Measurements from ENCODE around the gene HOMER1. TPM values are rescaled to one million over a fixed set of nuclear protein-coding genes. Genes with fewer than 3 reads are reported as not detected.

The HOMER1 gene
- total and polyA plus RNA-seq, 2 of the 13 experiments (the other 11 are each of a cell fraction or from before 2014, with no cell fraction given): 5.3 to 24.8 TPM

DNA sequence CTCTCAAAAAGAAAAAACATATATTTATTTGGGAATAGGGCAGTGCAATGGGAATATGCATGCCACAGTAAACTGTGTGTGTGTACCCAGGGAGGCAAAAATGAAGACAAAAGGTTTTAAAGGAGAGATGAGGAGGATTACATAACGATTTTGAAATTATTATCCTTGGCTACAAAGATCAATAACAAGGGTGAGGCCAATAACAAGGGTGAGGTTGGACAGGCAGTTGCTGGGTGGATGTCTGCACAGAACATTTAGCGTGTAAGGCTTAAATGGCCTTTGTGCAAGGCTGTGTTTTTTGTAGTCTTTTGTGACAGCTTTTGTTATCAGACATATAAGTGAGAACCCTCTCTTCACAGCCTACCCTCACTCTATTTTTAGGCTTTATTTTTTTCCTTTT lies 164.1 kb downstream of the HOMER1 start:
- intact Hi-C loops (cut with micrococcal nuclease; ENCODE audit: unreplicated experiment) (no loop called here), in situ Hi-C loops (cut with HindIII; ENCODE audit: extremely low pct_ligation_motif_present, low pct_unique_long_range_greater_than_20kb) (no loop called here)
- H3K9ac ChIP-seq (ENCODE audit: insufficient read depth, low read depth, low read length): no peak overlapping the region
- WGBS (ENCODE audit: low lambda C conversion rate): 56% methylated on average over 2 of the region's 2 CpGs
- no peaks in the 10 kb centered on the region for H3K36me3 ChIP-seq (replicated peaks in 1 of 2; ENCODE audit: control insufficient read depth in 1 of 2, insufficient read depth in 2 of 2, low read length in 2 of 2)
- no TSS peak for BruUV-seq (replicated peaks)
- no peak overlapping the region for H2AFZ ChIP-seq (ENCODE audit: low read length)
- H3K4me1 ChIP-seq (ENCODE audit: insufficient read depth, low read length): no peaks in the 10 kb centered on the region
- FAIRE-seq (no peak), DNase-seq (ENCODE audit: low spot score) (no peak), ATAC-seq (no peak)
- no peak for TF ChIP-seq NCOA1 (CRISPR knock-in tag; IDR thresholded peaks at IDR 0.05)
- TF ChIP-seq ZMAT5 (CRISPR knock-in tag; IDR thresholded peaks at IDR 0.05; ENCODE audit: borderline replicate concordance, low read depth): no peak
- TF ChIP-seq ZSCAN20 (CRISPR knock-in tag; IDR thresholded peaks at IDR 0.05; ENCODE audit: borderline replicate concordance): no peak
- TF ChIP-seq, protein P1, sequence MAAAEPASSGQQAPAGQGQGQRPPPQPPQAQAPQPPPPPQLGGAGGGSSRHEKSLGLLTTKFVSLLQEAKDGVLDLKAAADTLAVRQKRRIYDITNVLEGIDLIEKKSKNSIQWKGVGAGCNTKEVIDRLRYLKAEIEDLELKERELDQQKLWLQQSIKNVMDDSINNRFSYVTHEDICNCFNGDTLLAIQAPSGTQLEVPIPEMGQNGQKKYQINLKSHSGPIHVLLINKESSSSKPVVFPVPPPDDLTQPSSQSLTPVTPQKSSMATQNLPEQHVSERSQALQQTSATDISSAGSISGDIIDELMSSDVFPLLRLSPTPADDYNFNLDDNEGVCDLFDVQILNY (CRISPR knock-in tag; conservative IDR thresholded peaks at IDR 0.05): no peak
- TF ChIP-seq BCL3 (CRISPR knock-in tag; IDR thresholded peaks at IDR 0.05): no peak
- TF ChIP-seq, protein P2, sequence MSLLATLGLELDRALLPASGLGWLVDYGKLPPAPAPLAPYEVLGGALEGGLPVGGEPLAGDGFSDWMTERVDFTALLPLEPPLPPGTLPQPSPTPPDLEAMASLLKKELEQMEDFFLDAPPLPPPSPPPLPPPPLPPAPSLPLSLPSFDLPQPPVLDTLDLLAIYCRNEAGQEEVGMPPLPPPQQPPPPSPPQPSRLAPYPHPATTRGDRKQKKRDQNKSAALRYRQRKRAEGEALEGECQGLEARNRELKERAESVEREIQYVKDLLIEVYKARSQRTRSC (CRISPR knock-in tag; IDR thresholded peaks at IDR 0.05; ENCODE audit: low read depth): no peak
- no peak for TF ChIP-seq ZNF784 (CRISPR knock-in tag; IDR thresholded peaks at IDR 0.05; ENCODE audit: borderline replicate concordance)
- TF ChIP-seq ZNF713 (CRISPR knock-in tag; IDR thresholded peaks at IDR 0.05): no peak
- TF ChIP-seq ZNF839 (CRISPR knock-in tag; IDR thresholded peaks at IDR 0.05; ENCODE audit: borderline replicate concordance): no peak
- no peak for TF ChIP-seq ZNF501 (CRISPR knock-in tag; IDR thresholded peaks at IDR 0.05)
- TF ChIP-seq SSRP1 (CRISPR knock-in tag; IDR thresholded peaks at IDR 0.05): no peak
- no peak for TF ChIP-seq GLI4 (CRISPR knock-in tag; IDR thresholded peaks at IDR 0.05; ENCODE audit: borderline replicate concordance)
- TF ChIP-seq BRCA1 (CRISPR knock-in tag; IDR thresholded peaks at IDR 0.05): no peak
- no peak for TF ChIP-seq ZNF207 (IDR thresholded peaks at IDR 0.05; ENCODE audit: borderline replicate concordance)
- TF ChIP-seq STAG1 (CRISPR knock-in tag; IDR thresholded peaks at IDR 0.05): no peak
- TF ChIP-seq TAF1 (CRISPR knock-in tag; IDR thresholded peaks at IDR 0.05): no peak
- TF ChIP-seq WIZ (CRISPR knock-in tag; IDR thresholded peaks at IDR 0.05): no peak
- TF ChIP-seq ZNF432 (CRISPR knock-in tag; IDR thresholded peaks at IDR 0.05; ENCODE audit: borderline replicate concordance): no peak
- no peak for TF ChIP-seq ZNF24 (IDR thresholded peaks at IDR 0.05)
- TF ChIP-seq ATF1 (CRISPR knock-in tag; IDR thresholded peaks at IDR 0.05): no peak
- no peaks in the 10 kb centered on the region for H3K79me2 ChIP-seq (ENCODE audit: insufficient read depth, low read length)
- H3K4me2 ChIP-seq (ENCODE audit: low read depth, low read length): no peak overlapping the region
- H4K20me1 ChIP-seq (ENCODE audit: insufficient read depth, low read length): no peaks in the 10 kb centered on the region
- no peak overlapping the region for H3K4me3 ChIP-seq (replicated peaks in 1 of 3; ENCODE audit: insufficient read depth in 1 of 3, low read depth in 2 of 3, low read length in 3 of 3)
- ChIA-PET CTCF (ENCODE audit: low intra/inter-chr PET ratio, low total read pairs) (no interaction called here), POLR2A (no interaction called here)
- H3K9me3 ChIP-seq (ENCODE audit: low read length): no peaks in the 10 kb centered on the region
- no peaks in the 10 kb centered on the region for H3K27me3 ChIP-seq (ENCODE audit: control insufficient read depth in 1 of 2, insufficient read depth in 2 of 2, low read length in 2 of 2)
- no peak overlapping the region for H3K27ac ChIP-seq (ENCODE audit: extremely low read length, insufficient read depth, low read length)
